ENCODE measurements around the gene CTDP1. TPM values are rescaled to one million over a fixed set of nuclear protein-coding genes. Genes with fewer than 3 reads are reported as not detected.
A peak's percentile ranks its signal among the peaks of the same experiment; 100 is the strongest.

The CTDP1 gene
- total RNA-seq, 3 donors from 2014 or later: 15.0 to 21.0 (median 19.9) TPM

GRCh38 chr18:79785831-79786230, 106.2 kb downstream of the CTDP1 start:
- no peaks in the 10 kb centered on the region for H3K36me3 ChIP-seq
- no peak overlapping the region for H3K27ac ChIP-seq
- H3K9me3 ChIP-seq: no peaks in the 10 kb centered on the region
- peak in 1 of 2 donors; percentile 40 for DNase-seq (ENCODE audit: low spot score in 2 of 2)
- no peak overlapping the region for H3K4me3 ChIP-seq
- TF ChIP-seq POLR2AphosphoS5 (IDR thresholded peaks at IDR 0.05) (no peak), POLR2A (IDR thresholded peaks at IDR 0.05) (no peak), CTCF (IDR thresholded peaks at IDR 0.05) (no peak)
- H3K27me3 ChIP-seq: peaks cover 6 to 72% of the 10 kb centered on the region in 2 donors
- H3K4me1 ChIP-seq: peaks cover 0 to 7% of the 10 kb centered on the region in 2 donors
- intact Hi-C loops (cut with DNase I; ENCODE audit: low total_unique reads): no loop called here

- intact Hi-C loops (cut with DNase I; ENCODE audit: low total_unique reads): no loop called here
- TF ChIP-seq POLR2A (IDR thresholded peaks at IDR 0.05) (no peak), POLR2AphosphoS5 (IDR thresholded peaks at IDR 0.05) (no peak), CTCF (IDR thresholded peaks at IDR 0.05) (no peak)
- H3K27ac ChIP-seq: no peak overlapping the region
- H3K36me3 ChIP-seq: no peaks in the 10 kb centered on the region
- H3K4me1 ChIP-seq: peaks cover 0 to 7% of the 10 kb centered on the region in 2 donors
- H3K9me3 ChIP-seq: no peaks in the 10 kb centered on the region
- H3K27me3 ChIP-seq: peaks cover 6 to 75% of the 10 kb centered on the region in 2 donors
- no peak overlapping the region for H3K4me3 ChIP-seq
- peak in 1 of 2 donors; percentile 44 for DNase-seq (ENCODE audit: low spot score in 2 of 2)
These were observed 106.7 kb downstream of the CTDP1 start for GRCh38 chr18:79786304-79786703.

- H3K4me1 ChIP-seq: peaks cover 0 to 9% of the 10 kb centered on the region in 2 donors
- no peak overlapping the region for H3K4me3 ChIP-seq
- H3K27me3 ChIP-seq: peaks cover 6 to 72% of the 10 kb centered on the region in 2 donors
- H3K36me3 ChIP-seq: no peaks in the 10 kb centered on the region
- TF ChIP-seq POLR2AphosphoS5 (IDR thresholded peaks at IDR 0.05): no peak
- no peak overlapping the region for H3K27ac ChIP-seq
- intact Hi-C loops (cut with DNase I; ENCODE audit: low total_unique reads): no loop called here
- DNase-seq (ENCODE audit: low spot score in 2 of 2): no peak
- H3K9me3 ChIP-seq: no peaks in the 10 kb centered on the region
These were observed 107.4 kb downstream of the CTDP1 start for GRCh38 chr18:79786786-79787526.

- H3K9me3 ChIP-seq: no peaks in the 10 kb centered on the region
- H3K27ac ChIP-seq: no peak overlapping the region
- no peaks in the 10 kb centered on the region for H3K36me3 ChIP-seq
- peaks cover 6 to 72% of the 10 kb centered on the region in 2 donors for H3K27me3 ChIP-seq
- H3K4me1 ChIP-seq: peaks cover 0 to 12% of the 10 kb centered on the region in 2 donors
- TF ChIP-seq POLR2A (IDR thresholded peaks at IDR 0.05) (no peak), CTCF (IDR thresholded peaks at IDR 0.05) (no peak), POLR2AphosphoS5 (IDR thresholded peaks at IDR 0.05) (no peak)
- H3K4me3 ChIP-seq: peak overlapping the region in 1 of 3 donors; percentile 57
- intact Hi-C loops (cut with DNase I; ENCODE audit: low total_unique reads): no loop called here
- DNase-seq (ENCODE audit: low spot score in 2 of 2): peak in 1 of 2 donors; percentile 41
These were observed 107.9 kb downstream of the CTDP1 start for GRCh38 chr18:79787527-79787864.

GRCh38 chr18:79787865-79788733, 108.5 kb downstream of the CTDP1 start:
- peaks cover 6 to 72% of the 10 kb centered on the region in 2 donors for H3K27me3 ChIP-seq

More at GRCh38 chr18:79787865-79788733, 108.5 kb downstream of the CTDP1 start:
- Histone ChIP-seq H3K4me3 (peak overlapping the region in 2 of 3 donors; percentile 33 to 57), H3K27ac (no peak overlapping the region), H3K4me1 (peaks cover 0 to 12% of the 10 kb centered on the region in 2 donors), H3K9me3 (no peaks in the 10 kb centered on the region), H3K36me3 (no peaks in the 10 kb centered on the region)
- DNase-seq (ENCODE audit: low spot score in 2 of 2): peak in 1 of 2 donors; percentile 22
- intact Hi-C loops (cut with DNase I; ENCODE audit: low total_unique reads): no loop called here
- no peak for TF ChIP-seq CTCF (IDR thresholded peaks at IDR 0.05)
- TF ChIP-seq POLR2AphosphoS5 (IDR thresholded peaks at IDR 0.05): no peak
- TF ChIP-seq POLR2A (IDR thresholded peaks at IDR 0.05): no peak
